Activated CD4-positive, CD25-positive, alpha-beta regulatory T cell treated with anti-CD3 and anti-CD28 coated beads, Interleukin-2, amount 50 U/mL, for 16 hours (primary cell): ENCODE measurements around the gene ZRANB1.

Experiments
- DNase-seq: peaks from one replicate; pipeline ENCODE4 v3.0.0-alpha.2; 2020; ENCODE audit warnings: low read depth, low spot score

The ZRANB1 gene

DNA sequence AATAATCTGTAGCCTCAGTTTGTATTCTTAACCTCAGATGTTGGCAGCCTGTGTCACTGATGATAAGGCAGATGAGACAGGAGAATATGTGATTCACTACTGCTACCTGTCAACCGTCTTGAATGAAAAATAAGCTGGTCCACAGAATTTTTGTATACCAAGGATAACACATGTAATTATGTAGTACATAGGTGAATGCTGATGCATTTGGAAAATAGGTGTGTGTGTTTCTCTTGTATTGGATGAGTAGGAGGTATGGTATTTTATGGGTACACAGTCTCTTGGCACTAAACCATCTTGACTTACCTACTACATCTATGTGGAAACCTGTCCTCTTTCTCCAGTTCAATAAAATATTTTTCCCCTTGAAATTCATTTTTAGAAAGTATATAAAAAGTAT, 20.7 kb upstream of the ZRANB1 start:
- DNase-seq, result no peak

DNA sequence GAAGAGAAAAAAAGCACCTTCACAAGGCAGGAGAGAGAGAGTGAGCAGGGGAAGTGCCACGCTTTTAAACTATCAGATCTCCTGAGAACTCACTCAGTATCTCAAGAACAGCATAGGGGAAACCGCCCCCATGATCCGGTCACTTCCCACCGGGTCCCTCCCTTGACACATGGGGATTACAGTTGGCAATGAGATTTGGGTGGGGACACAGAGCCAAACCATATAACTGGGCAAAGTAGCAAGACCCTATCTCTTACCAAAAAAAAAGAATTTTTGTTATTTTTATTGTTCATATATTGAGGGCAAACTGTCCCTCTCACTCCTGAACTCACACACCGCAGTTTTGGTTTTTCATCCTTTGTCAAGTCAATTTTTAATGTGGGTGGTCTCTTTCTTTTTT, 18.2 kb upstream of the ZRANB1 start:
- DNase-seq, result no peak

DNA sequence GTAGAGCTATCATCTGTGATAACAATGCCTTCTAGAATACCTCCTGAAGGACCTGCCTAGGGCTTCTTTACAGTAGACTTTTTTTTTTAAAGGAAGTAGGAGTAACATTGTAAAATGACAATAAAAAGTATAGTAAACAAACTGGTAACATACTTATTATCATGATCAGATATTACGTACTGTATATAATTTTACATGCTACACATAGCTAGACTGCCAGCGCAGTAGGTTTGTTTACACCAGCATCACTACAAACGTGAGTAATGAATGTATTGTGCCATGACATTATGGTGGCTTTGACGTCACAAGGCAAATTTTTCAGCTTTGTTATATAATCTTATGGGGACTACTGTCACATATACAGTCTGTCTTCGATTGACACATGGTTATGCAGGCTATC, 15.4 kb upstream of the ZRANB1 start:
- DNase-seq, result no peak

DNA sequence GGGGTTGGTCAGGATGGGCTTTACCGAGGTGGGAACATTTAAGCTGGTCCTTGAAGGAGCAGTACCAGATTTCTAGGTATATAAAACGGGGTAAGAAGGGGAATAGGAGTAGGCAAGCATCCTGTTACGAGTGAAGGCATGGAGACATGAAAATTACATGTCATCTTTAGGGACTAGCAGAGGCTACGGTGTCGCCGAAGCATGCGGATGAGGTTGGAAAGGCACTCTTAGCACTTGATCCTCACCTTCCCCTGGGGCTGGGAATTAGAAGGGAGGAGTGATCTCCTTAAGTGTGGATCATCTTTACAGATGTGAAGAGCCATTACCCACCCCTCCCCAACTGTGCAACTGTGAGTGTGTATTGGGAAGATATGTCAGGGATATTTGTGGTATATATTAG, 13.8 kb upstream of the ZRANB1 start:
- no peak for DNase-seq

GRCh38 chr10:124928545-124928944, 13.4 kb upstream of the ZRANB1 start:
- no peak for DNase-seq

- DNase-seq, result no peak
Observed at GRCh38 chr10:124935946-124936345, 6.0 kb upstream of the ZRANB1 start.

DNA sequence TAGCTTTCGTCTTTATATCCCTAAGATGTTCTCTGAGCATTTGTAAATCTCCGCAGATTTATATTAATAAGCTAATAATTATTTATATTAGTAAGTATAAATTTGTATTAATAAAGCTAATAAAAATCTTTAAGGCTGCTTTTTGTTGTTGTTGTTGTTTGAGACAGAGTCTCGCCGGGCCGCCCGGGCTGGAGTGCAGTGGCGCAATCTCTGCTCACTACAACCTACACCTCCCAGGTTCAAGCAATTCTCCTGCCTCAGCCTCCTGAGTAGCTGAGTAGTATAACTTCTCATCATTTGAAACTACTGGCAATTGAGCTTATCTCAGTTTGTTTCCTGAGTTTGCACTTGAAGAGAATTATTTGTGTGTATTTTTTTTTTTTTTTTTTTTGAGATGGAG, 5.1 kb upstream of the ZRANB1 start:
- DNase-seq, result no peak

DNA sequence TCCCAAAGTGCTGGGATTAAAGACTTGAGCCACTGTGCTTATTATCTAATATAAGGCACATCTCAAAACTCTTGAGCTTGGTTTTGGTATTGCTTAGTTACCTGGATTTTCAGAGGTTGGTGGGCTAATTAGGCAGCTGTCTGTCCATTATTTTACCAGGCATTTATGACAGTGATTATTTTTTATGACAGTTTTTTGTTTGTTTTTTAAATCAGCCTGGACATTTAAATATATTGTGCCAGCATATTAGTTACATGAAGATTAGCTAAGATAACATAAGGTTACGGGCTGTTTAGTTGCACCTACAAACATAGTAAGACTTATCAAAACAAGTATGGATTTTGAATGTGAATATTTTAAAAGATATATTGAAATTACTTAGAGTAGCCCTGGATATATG, 2.6 kb upstream of the ZRANB1 start:
- DNase-seq, result no peak

- DNase-seq, result no peak
Observed at GRCh38 chr10:124942317-124943169, 620 bp downstream of the ZRANB1 start.

DNA sequence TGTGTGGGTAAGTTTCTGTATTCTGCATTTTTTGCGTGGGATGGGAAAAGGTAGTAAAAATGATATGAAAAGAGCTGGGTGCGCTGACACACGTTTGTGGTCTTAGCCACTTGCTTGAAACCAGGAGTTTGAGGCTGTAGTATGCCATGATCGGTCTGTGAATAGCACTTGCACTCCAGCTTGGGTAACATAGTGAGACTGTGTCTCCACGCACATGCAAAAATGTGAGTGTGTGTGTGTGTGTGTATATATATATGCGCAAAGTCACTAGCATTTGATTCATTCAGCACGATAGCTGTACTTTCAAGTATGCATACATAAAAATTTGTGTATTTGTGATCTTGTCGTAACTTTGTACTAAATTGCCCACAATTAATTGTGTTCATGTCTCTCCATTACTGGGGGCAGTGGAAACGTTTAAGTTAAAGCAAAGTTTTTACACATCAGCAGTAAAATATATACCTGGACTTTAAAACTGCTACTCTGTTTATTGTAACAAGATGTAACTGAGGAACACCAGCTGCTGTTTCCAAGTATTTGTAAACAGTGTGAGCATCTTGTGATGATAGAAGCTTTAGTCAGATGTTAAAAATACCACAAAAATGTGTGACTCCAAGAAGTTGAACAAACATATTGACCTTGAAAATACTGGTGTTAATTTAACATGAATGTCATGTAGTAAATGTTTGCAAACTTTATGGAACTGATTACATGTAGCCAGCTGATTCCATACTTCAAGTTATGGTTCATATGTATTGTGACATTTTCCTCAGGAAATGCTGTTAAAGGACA, 1.6 kb downstream of the ZRANB1 start:
- no peak for DNase-seq

- no peak for DNase-seq
Observed at GRCh38 chr10:124944982-124945381, 3.1 kb downstream of the ZRANB1 start.

DNA sequence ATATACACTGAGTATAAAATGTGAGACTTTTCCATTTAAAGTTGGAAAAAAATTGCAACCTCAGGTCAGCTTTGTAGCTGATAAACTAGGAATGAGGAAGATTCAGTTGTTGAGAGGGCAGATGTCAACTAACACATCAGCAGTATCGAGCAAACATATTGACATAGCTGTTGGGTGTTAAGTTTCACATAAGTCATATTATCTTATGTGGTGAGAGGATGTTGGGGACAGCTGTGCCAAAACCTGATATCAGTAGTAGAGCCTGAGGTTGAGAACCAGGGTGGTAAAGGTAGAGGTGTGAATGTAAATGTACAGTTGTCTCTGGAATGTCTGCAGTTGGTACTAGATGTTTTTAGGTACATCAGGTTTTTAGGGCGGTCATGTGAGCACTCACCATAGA, 5.0 kb downstream of the ZRANB1 start:
- no peak for DNase-seq

DNA sequence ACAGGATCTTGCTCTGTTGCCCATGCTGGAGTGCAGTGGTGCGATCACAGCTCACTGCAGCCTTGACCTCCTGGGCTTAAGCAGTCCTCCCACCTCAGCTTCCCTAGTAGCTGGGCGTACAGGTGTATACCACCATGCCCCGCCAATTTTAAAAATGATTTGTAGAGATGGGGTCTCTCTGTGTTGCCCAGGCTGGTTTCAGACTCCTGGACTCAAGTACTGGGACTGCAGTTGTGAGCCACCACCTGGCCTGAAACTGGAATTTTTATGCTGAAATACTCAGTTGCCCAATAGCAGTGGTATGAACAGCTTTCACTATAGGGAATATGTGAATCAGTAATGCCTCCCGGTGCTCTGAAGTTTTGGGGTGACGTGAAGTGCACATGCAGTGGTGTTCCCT, 7.6 kb downstream of the ZRANB1 start:
- no peak for DNase-seq

DNA sequence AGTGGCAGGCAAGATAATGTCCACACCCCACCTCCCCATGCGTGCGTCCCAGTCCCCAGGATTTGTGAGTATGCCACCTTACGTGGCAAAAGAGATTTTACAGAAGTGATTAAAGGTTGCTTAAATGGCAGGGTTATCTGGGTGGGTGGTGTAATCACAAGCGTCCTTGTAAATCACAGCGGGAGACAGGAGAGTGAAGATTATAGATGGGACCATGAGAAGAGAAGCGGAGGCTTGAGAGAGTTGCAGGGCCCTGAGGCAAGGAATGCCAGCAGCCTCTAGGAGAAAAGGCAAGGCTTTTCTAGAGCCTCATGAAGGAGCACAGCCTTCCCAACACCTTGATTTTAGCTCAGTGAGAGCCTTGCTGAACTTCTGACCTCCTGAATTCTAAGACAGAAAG, 10.2 kb downstream of the ZRANB1 start:
- no peak for DNase-seq

DNA sequence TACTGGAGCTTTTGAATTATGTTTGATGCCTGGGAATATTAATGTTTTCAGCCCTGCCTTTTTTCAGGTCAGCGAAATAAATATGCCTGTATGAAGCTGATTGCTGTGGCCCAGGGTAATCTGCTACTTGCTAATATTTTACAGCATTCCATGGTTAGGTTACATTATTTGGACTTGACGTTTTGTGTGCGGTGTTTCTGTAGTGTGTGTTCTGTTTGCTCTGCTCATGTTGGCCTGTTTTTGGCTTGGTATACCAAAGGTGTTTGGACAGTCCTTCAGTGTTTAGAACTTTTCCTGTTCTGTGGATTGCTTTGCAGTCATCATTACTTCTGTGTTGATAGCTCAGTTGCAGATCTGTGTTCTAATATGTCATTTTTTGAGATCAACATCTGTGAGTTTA, 11.5 kb downstream of the ZRANB1 start:
- DNase-seq, result no peak

DNA sequence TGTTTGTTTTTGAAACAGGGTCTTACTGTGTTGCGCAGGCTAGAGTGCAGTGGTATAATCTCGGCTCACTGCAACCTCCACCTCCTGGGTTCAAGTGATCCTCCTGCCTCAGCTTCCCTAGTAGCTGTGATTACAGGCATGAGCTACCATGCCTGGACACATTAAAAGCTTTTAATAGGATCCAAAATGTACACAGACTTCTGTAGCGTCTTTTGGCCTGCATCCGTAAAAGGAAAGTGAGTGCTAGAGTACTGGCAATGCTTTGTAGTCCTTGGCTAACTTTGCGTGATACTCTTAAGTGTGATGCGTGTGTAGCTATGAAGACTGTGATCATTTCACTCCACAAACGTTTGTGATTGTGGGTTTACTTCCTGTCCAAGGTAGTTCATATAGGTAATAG, 13.3 kb downstream of the ZRANB1 start:
- no peak for DNase-seq

- no peak for DNase-seq
Observed at GRCh38 chr10:124955868-124956267, 13.9 kb downstream of the ZRANB1 start.

- DNase-seq, result no peak
Observed at GRCh38 chr10:124956764-124957163, 14.8 kb downstream of the ZRANB1 start.

DNA sequence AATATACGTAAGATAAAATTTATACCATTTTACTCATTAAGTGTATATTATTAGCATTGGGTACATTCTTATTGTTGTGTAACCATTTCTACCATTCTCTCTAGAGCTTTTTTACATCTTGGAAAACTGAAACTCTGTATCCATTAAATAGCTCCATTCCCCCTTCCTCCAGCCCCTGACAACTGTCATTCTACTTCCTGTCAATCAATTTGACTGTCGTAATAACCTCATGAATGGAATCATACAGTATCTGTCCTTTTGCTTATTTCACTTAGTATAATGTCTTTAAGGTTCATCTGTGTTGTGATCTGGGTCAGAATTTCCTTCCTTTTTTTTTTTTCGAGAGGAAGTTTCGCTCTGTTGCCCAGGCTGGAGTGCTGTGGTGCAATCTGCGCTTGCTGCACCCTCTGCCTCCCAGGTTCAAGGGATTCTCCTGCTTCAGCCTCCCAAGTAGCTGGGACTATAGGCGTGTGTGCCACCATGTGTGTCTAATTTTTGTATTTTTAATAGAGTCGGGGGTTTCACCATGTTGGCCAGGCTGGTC, 15.6 kb downstream of the ZRANB1 start:
- no peak for DNase-seq

DNA sequence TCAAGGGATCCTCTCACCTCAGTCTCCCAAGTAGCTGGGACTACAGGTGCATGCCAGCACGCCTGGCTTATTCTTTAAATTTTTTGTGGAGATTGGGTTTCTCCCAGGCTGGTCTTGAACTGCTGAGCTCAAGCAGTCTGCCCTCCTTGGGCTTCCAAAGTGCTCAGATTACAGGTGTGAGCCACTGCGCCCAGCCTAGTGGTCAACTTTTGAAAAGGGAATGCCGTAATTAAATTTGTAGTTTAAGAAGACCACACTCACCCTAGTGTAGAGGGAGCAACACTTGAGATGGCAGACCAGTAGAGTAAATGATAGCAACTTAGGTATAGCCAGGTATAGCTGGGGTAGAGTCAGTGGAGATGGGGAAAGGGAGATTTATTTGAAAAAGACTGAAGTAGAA, 17.6 kb downstream of the ZRANB1 start:
- no peak for DNase-seq

DNA sequence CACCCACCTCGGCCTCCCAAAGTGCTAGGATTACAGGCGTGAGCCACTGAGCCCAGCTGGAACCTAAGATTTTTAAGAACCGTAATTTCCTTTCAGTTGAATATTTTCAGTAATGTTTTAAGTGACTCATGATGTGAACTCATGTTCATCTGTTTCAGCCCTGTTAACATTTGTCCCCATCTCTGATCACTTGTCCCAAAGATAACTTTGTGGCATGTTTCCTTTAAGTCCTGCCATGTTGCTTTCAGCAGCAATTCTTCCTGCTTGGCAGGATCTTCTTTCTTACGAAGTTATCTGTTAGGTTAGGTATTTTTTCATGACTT, 19.3 kb downstream of the ZRANB1 start:
- DNase-seq, result no peak

DNA sequence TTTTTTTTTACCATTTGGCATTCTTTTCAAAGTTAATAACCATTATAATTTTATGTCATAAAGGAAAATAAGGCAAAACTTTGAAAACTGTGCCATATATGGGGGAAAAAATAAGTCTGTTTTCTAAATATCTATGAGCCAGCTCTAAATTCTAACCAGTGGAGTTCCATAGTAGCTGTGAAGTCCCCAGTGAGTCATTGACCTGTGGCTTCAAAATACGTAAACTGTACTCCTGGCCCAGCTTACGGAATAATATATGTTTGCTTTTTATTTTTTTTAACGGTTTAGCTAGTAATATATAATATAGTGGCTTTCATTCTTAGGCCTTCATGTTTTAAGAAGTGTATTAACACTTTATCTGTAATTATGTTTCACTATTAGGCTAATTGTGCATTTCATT, 20.5 kb downstream of the ZRANB1 start:
- no peak for DNase-seq
